GM21515 (cell line): ENCODE results near the gene EPB41L1.

ENCODE experiments used
- ATAC-seq: cut with Tn5 transposase; IDR thresholded peaks from one replicate; pipeline ENCODE4 v1.9.1; 2021; ENCODE audit not compliant: unreplicated experiment

Gene EPB41L1

GRCh38 chr20:36153736-36154699 lies 522 bp upstream of the EPB41L1 start:
- no peak for ATAC-seq

GRCh38 chr20:36155629-36155971 lies 1.1 kb downstream of the EPB41L1 start:
- ATAC-seq = no peak

- no peak for ATAC-seq
Observed at GRCh38 chr20:36155991-36156390, 1.5 kb downstream of the EPB41L1 start.

- ATAC-seq = no peak
Observed at GRCh38 chr20:36157610-36158009, 3.1 kb downstream of the EPB41L1 start.

GRCh38 chr20:36158160-36158741 lies 3.7 kb downstream of the EPB41L1 start:
- no peak for ATAC-seq

- ATAC-seq = no peak
Observed at GRCh38 chr20:36159833-36160232, 5.3 kb downstream of the EPB41L1 start.

- no peak for ATAC-seq
Observed at GRCh38 chr20:36162272-36162966, 7.9 kb downstream of the EPB41L1 start.

GRCh38 chr20:36167902-36168503 lies 13.5 kb downstream of the EPB41L1 start:
- ATAC-seq = no peak

- no peak for ATAC-seq
Observed at GRCh38 chr20:36170542-36171215, 16.1 kb downstream of the EPB41L1 start.

GRCh38 chr20:36173451-36173933 lies 19.0 kb downstream of the EPB41L1 start:
- no peak for ATAC-seq

- no peak for ATAC-seq
Observed at GRCh38 chr20:36175016-36175415, 20.5 kb downstream of the EPB41L1 start.

GRCh38 chr20:36175475-36175995 lies 21.0 kb downstream of the EPB41L1 start:
- no peak for ATAC-seq

GRCh38 chr20:36177716-36178115 lies 23.2 kb downstream of the EPB41L1 start:
- ATAC-seq = no peak

GRCh38 chr20:36179170-36179945 lies 24.8 kb downstream of the EPB41L1 start:
- no peak for ATAC-seq

- ATAC-seq = no peak
Observed at GRCh38 chr20:36180323-36180722, 25.8 kb downstream of the EPB41L1 start.

- no peak for ATAC-seq
Observed at GRCh38 chr20:36181934-36182603, 27.5 kb downstream of the EPB41L1 start.

- no peak for ATAC-seq
Observed at GRCh38 chr20:36182604-36183154, 28.1 kb downstream of the EPB41L1 start.

- no peak for ATAC-seq
Observed at GRCh38 chr20:36183155-36183944, 28.8 kb downstream of the EPB41L1 start.
